ENCODE results near the gene LRP10. TPM values are rescaled to one million over a fixed set of nuclear protein-coding genes. Genes with fewer than 3 reads are reported as not detected.
"Not testable (repeated sequence)": the region's sequence is repeated elsewhere in the genome, so short reads cannot be mapped to it uniquely, and the experiment has no call there.

Gene LRP10
- total RNA-seq, 3 donors from 2014 or later: 70.1 to 97.5 (median 82.3) TPM

DNA sequence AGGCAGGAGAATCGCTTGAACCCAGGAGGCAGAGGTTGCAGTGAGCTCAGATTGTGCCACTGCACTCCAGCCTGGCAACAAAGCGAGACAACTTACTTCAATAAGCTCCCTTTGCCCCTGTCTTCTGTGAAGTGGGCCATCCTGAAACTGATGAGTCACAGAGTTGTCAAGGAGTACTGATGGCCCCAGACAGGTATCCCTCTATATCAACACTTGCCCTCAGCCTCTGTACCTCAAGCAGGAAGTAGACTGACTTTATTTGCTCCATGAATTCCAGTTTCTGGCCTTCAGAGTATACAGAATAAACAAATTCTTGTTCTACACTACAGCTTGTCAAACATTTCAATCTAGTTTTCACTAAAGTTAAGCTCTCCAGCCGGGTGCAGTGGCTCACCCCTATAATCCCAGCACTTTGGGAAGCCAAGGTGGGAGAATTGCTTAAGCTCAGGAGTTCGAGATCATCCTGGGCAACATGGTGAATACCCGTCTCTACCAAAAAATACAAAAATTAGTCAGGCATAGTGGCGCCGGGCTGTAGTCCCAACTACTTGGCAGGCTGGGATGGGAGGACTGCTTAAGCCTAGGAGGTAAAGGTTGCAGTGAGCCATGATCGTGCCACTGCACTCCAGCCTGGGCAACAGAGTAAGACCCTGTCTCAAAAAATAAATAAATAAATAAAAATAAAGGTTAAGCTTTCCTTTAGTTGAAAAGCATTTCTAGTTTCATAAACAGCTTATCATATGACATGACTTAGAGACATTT is 16.4 kb upstream of the LRP10 start:
- intact Hi-C loops (cut with DNase I; ENCODE audit: low total_unique reads): no loop called here
- no peaks in the 10 kb centered on the region for H3K36me3 ChIP-seq
- no peaks in the 10 kb centered on the region for H3K9me3 ChIP-seq
- H3K4me3 ChIP-seq: no peak overlapping the region
- peak in 1 of 2 donors; percentile 14 for DNase-seq (ENCODE audit: low spot score in 2 of 2)
- H3K4me1 ChIP-seq: peaks cover 14 to 21% of the 10 kb centered on the region in 2 donors
- no peak overlapping the region for H3K27ac ChIP-seq
- TF ChIP-seq CTCF (IDR thresholded peaks at IDR 0.05) (no peak), POLR2AphosphoS5 (IDR thresholded peaks at IDR 0.05) (no peak), POLR2A (IDR thresholded peaks at IDR 0.05) (no peak)
- no peaks in the 10 kb centered on the region for H3K27me3 ChIP-seq

- intact Hi-C loops (cut with DNase I; ENCODE audit: low total_unique reads): no loop called here
- Histone ChIP-seq H3K9me3 (no peaks in the 10 kb centered on the region), H3K27ac (no peak overlapping the region), H3K36me3 (no peaks in the 10 kb centered on the region), H3K4me1 (peaks cover 3 to 10% of the 10 kb centered on the region in 2 donors), H3K27me3 (no peaks in the 10 kb centered on the region), H3K4me3 (no peak overlapping the region)
- no peak for TF ChIP-seq POLR2A (IDR thresholded peaks at IDR 0.05)
- no peak for TF ChIP-seq CTCF (IDR thresholded peaks at IDR 0.05)
- no peak for TF ChIP-seq POLR2AphosphoS5 (IDR thresholded peaks at IDR 0.05)
- peak in 1 of 2 donors; percentile 20 for DNase-seq (ENCODE audit: low spot score in 2 of 2)
Measured at GRCh38 chr14:22856428-22856827, 15.1 kb upstream of the LRP10 start.

GRCh38 chr14:22860377-22860776 is 11.2 kb upstream of the LRP10 start:
- intact Hi-C loops (cut with DNase I; ENCODE audit: low total_unique reads): loop anchor here (5.0 kb wide), 1 partner anchor 77 kb away; no protein-coding TSS in a partner anchor
- DNase-seq (ENCODE audit: low spot score in 2 of 2): peak in 1 of 2 donors; percentile 2
- not testable (repeated sequence) for H3K27ac ChIP-seq, H3K4me3 ChIP-seq, H3K9me3 ChIP-seq, H3K36me3 ChIP-seq, H3K27me3 ChIP-seq, H3K4me1 ChIP-seq

- H3K4me1 ChIP-seq: no peaks in the 10 kb centered on the region
- DNase-seq (ENCODE audit: low spot score in 2 of 2): no peak
- H3K27ac ChIP-seq: no peak overlapping the region
- intact Hi-C loops (cut with DNase I; ENCODE audit: low total_unique reads): loop anchor here (5.0 kb wide), 1 partner anchor 76 kb away; no protein-coding TSS in a partner anchor
- TF ChIP-seq POLR2A (IDR thresholded peaks at IDR 0.05): no peak
- TF ChIP-seq POLR2AphosphoS5 (IDR thresholded peaks at IDR 0.05): no peak
- no peaks in the 10 kb centered on the region for H3K9me3 ChIP-seq
- H3K27me3 ChIP-seq: no peaks in the 10 kb centered on the region
- no peaks in the 10 kb centered on the region for H3K36me3 ChIP-seq
- no peak overlapping the region for H3K4me3 ChIP-seq
Measured at GRCh38 chr14:22861651-22862050, 9.9 kb upstream of the LRP10 start.

DNA sequence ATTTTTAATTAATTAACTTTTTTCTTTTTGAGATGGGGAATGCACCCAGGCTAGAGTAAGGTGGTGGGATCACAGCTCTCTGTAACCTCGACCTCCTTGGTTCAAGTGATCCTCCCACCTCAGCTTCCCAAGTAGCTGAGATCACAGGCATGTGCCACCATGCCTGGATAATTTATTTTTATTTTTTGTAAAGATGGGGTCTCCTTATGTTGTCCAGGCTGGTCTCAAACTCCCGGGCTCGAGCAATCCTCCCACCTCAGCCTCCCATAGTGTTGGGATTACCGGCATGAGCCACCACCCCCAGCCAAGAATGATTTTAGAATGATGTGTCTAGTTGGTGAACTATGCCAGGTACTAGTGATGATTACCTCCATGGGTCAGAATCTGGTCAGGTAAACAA is 6.6 kb upstream of the LRP10 start:
- Histone ChIP-seq H3K4me3 (no peak overlapping the region), H3K27ac (no peak overlapping the region), H3K4me1 (no peaks in the 10 kb centered on the region), H3K9me3 (no peaks in the 10 kb centered on the region), H3K27me3 (no peaks in the 10 kb centered on the region), H3K36me3 (no peaks in the 10 kb centered on the region)
- TF ChIP-seq CTCF (IDR thresholded peaks at IDR 0.05): no peak
- TF ChIP-seq POLR2AphosphoS5 (IDR thresholded peaks at IDR 0.05): no peak
- TF ChIP-seq POLR2A (IDR thresholded peaks at IDR 0.05): no peak
- DNase-seq (ENCODE audit: low spot score in 2 of 2): no peak
- intact Hi-C loops (cut with DNase I; ENCODE audit: low total_unique reads): loop anchor here (5.0 kb wide), 1 partner anchor 72 kb away; no protein-coding TSS in a partner anchor
